Measurements from ENCODE around the gene HELZ. TPM values are rescaled to one million over a fixed set of nuclear protein-coding genes. Genes with fewer than 3 reads are reported as not detected.

HELZ gene
- total and polyA plus RNA-seq, 2 donors from 2014 or later: 2.8 to 58.8 TPM

GRCh38 chr17:67119102-67119501, 125.9 kb downstream of the HELZ start:
- DNase-seq: no peak
- Histone ChIP-seq H3K4me1 (ENCODE audit: control insufficient read depth in 2 of 3, insufficient read depth in 2 of 3, low read depth in 1 of 3, low read length in 3 of 3) (no peaks in the 10 kb centered on the region), H3K27ac (ENCODE audit: low read depth in 2 of 2, low read length in 2 of 2) (no peak overlapping the region), H3K9me3 (ENCODE audit: control insufficient read depth in 2 of 3, insufficient read depth in 1 of 3, low read length in 3 of 3) (peaks cover 0 to 2% (median 2%) of the 10 kb centered on the region in 3 donors), H3K36me3 (ENCODE audit: control insufficient read depth in 2 of 3, insufficient read depth in 3 of 3, low read length in 3 of 3) (peaks cover 4 to 9% (median 6%) of the 10 kb centered on the region in 3 donors), H3K27me3 (ENCODE audit: control insufficient read depth, insufficient read depth, low read length) (no peaks in the 10 kb centered on the region), H3K9ac (ENCODE audit: low read length in 3 of 3) (no peak overlapping the region), H3K4me3 (ENCODE audit: low read length in 3 of 3) (no peak overlapping the region)
- intact Hi-C loops (cut with DNase I): no loop called here
- FAIRE-seq: no peak
- TF ChIP-seq, protein P1, sequence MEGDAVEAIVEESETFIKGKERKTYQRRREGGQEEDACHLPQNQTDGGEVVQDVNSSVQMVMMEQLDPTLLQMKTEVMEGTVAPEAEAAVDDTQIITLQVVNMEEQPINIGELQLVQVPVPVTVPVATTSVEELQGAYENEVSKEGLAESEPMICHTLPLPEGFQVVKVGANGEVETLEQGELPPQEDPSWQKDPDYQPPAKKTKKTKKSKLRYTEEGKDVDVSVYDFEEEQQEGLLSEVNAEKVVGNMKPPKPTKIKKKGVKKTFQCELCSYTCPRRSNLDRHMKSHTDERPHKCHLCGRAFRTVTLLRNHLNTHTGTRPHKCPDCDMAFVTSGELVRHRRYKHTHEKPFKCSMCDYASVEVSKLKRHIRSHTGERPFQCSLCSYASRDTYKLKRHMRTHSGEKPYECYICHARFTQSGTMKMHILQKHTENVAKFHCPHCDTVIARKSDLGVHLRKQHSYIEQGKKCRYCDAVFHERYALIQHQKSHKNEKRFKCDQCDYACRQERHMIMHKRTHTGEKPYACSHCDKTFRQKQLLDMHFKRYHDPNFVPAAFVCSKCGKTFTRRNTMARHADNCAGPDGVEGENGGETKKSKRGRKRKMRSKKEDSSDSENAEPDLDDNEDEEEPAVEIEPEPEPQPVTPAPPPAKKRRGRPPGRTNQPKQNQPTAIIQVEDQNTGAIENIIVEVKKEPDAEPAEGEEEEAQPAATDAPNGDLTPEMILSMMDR (IDR thresholded peaks at IDR 0.05; ENCODE audit: borderline replicate concordance, extremely low read depth, insufficient read depth): no peak

DNA sequence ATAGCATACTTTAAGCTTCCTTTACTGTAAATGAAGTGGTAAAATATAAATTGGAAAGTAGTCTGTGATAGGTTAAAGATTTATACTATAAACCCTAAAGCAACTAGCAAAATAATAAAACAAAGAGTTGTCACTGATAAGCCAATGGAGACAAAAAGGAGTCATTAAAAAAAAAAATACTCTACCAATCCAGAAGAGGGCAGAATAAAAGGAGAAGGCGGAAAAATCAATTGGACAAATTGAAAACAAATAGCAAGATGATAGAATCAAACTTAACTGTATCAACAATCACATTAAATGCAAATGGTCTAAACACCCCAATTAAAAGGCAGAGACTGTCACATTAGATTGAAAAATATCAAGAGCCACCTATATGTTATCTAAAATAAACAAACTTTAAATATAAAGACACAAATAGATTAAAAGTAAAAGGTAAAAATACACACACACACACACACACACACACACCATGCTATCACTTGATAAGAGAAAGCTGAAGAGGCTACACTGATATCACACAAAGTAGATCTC, 128.9 kb downstream of the HELZ start:
- TF ChIP-seq, protein P1 (IDR thresholded peaks at IDR 0.05; ENCODE audit: borderline replicate concordance, extremely low read depth, insufficient read depth): no peak
- H3K4me3 ChIP-seq (ENCODE audit: low read length in 3 of 3): no peak overlapping the region
- H3K27ac ChIP-seq (ENCODE audit: low read depth in 2 of 2, low read length in 2 of 2): no peak overlapping the region
- no peak overlapping the region for H3K9ac ChIP-seq (ENCODE audit: low read length in 3 of 3)
- H3K4me1 ChIP-seq (ENCODE audit: control insufficient read depth in 2 of 3, insufficient read depth in 2 of 3, low read depth in 1 of 3, low read length in 3 of 3): no peaks in the 10 kb centered on the region
- H3K36me3 ChIP-seq (ENCODE audit: control insufficient read depth in 2 of 3, insufficient read depth in 3 of 3, low read length in 3 of 3): peaks cover 8 to 19% (median 10%) of the 10 kb centered on the region in 3 donors
- DNase-seq (no peak), FAIRE-seq (no peak)
- peaks cover 0 to 2% (median 2%) of the 10 kb centered on the region in 3 donors for H3K9me3 ChIP-seq (ENCODE audit: control insufficient read depth in 2 of 3, insufficient read depth in 1 of 3, low read length in 3 of 3)
- H3K27me3 ChIP-seq (ENCODE audit: control insufficient read depth, insufficient read depth, low read length): no peaks in the 10 kb centered on the region
- intact Hi-C loops (cut with DNase I): no loop called here

DNA sequence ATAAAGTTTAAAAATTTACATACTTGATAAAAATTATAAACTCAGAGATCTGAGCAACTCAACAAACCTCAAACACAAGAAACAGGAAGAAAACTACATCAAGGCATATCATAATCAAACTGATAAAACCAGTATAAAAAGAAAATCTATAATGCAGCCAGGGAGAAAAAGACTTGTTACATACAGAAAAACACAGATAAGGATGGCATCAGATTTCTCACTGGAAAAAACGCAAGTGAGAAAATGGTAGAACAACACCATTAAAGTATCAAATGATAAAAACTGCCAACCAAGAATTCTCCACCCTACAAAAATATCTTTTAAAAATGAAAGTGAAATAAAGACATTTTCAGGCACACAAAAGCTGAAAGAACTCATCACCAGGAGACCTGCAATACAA, 129.6 kb downstream of the HELZ start:
- H3K27ac ChIP-seq (ENCODE audit: low read depth in 2 of 2, low read length in 2 of 2): no peak overlapping the region
- TF ChIP-seq, protein P1 (IDR thresholded peaks at IDR 0.05; ENCODE audit: borderline replicate concordance, extremely low read depth, insufficient read depth): no peak
- peaks cover 8 to 17% (median 12%) of the 10 kb centered on the region in 3 donors for H3K36me3 ChIP-seq (ENCODE audit: control insufficient read depth in 2 of 3, insufficient read depth in 3 of 3, low read length in 3 of 3)
- no peaks in the 10 kb centered on the region for H3K27me3 ChIP-seq (ENCODE audit: control insufficient read depth, insufficient read depth, low read length)
- H3K4me1 ChIP-seq (ENCODE audit: control insufficient read depth in 2 of 3, insufficient read depth in 2 of 3, low read depth in 1 of 3, low read length in 3 of 3): no peaks in the 10 kb centered on the region
- peaks cover 0 to 2% (median 2%) of the 10 kb centered on the region in 3 donors for H3K9me3 ChIP-seq (ENCODE audit: control insufficient read depth in 2 of 3, insufficient read depth in 1 of 3, low read length in 3 of 3)
- FAIRE-seq (no peak), DNase-seq (no peak)
- H3K4me3 ChIP-seq (ENCODE audit: low read length in 3 of 3): no peak overlapping the region
- intact Hi-C loops (cut with DNase I): no loop called here
- H3K9ac ChIP-seq (ENCODE audit: low read length in 3 of 3): no peak overlapping the region

- FAIRE-seq (no peak), DNase-seq (no peak)
- no peak overlapping the region for H3K4me3 ChIP-seq (ENCODE audit: low read length in 3 of 3)
- H3K9me3 ChIP-seq (ENCODE audit: control insufficient read depth in 2 of 3, insufficient read depth in 1 of 3, low read length in 3 of 3): peaks cover 0 to 2% (median 0%) of the 10 kb centered on the region in 3 donors
- TF ChIP-seq, protein P1 (IDR thresholded peaks at IDR 0.05; ENCODE audit: borderline replicate concordance, extremely low read depth, insufficient read depth): no peak
- H3K27ac ChIP-seq (ENCODE audit: low read depth in 2 of 2, low read length in 2 of 2): no peak overlapping the region
- no peaks in the 10 kb centered on the region for H3K4me1 ChIP-seq (ENCODE audit: control insufficient read depth in 2 of 3, insufficient read depth in 2 of 3, low read depth in 1 of 3, low read length in 3 of 3)
- no peaks in the 10 kb centered on the region for H3K27me3 ChIP-seq (ENCODE audit: control insufficient read depth, insufficient read depth, low read length)
- intact Hi-C loops (cut with DNase I): no loop called here
- H3K36me3 ChIP-seq (ENCODE audit: control insufficient read depth in 2 of 3, insufficient read depth in 3 of 3, low read length in 3 of 3): peaks cover 10 to 22% (median 10%) of the 10 kb centered on the region in 3 donors
- H3K9ac ChIP-seq (ENCODE audit: low read length in 3 of 3): no peak overlapping the region
Measured at GRCh38 chr17:67113486-67113885, 131.5 kb downstream of the HELZ start.

Measured in kidney (tissue), 14 donors.